Activated CD4-positive, alpha-beta T cell treated with anti-CD3 and anti-CD28 coated beads, Interleukin-2, amount 50 U/mL, for 4 hours (primary cell): ENCODE results near the gene AMTN.
"Not testable (repeated sequence)": the region's sequence is repeated elsewhere in the genome, so short reads cannot be mapped to it uniquely, and the experiment has no call there.

Source experiments
- DNase-seq, 2 experiments: peaks; one replicate each; pipeline ENCODE4 v3.0.0-alpha.2; 2020

AMTN gene

GRCh38 chr4:70518269-70518668 lies at the start of gene AMTN:
Gene AMTN (plus strand): TSS chr4:70518569. CDS start chr4:70518778, 209 bp downstream.
- no peak for DNase-seq

- no peak for DNase-seq
Measured at GRCh38 chr4:70471897-70472296, 46.5 kb upstream of the AMTN start, which contains the start of gene MUC7. Gene MUC7 (plus strand): TSS chr4:70472197. CDS start chr4:70474022, 1,825 bp downstream.

- no peak for DNase-seq
Measured at GRCh38 chr4:70473679-70474078, 44.7 kb upstream of the AMTN start.

GRCh38 chr4:70488748-70489147 lies 29.6 kb upstream of the AMTN start:
- no peak for DNase-seq

- no peak for DNase-seq
Measured at GRCh38 chr4:70496231-70496630, 22.1 kb upstream of the AMTN start.

GRCh38 chr4:70501838-70502237 lies 16.5 kb upstream of the AMTN start:
- not testable (repeated sequence) for DNase-seq

- DNase-seq = no peak
Measured at GRCh38 chr4:70504733-70505132, 13.6 kb upstream of the AMTN start.

GRCh38 chr4:70505151-70505748 lies 13.1 kb upstream of the AMTN start:
- peak; percentile 28 to 35 for DNase-seq

GRCh38 chr4:70508801-70509200 lies 9.6 kb upstream of the AMTN start:
- DNase-seq = no peak

- DNase-seq = no peak
Measured at GRCh38 chr4:70511365-70511764, 7.0 kb upstream of the AMTN start.

GRCh38 chr4:70515367-70516250 lies 2.8 kb upstream of the AMTN start:
- no peak for DNase-seq

- DNase-seq = no peak
Measured at GRCh38 chr4:70518716-70519115, 347 bp downstream of the AMTN start.

- DNase-seq = no peak
Measured at GRCh38 chr4:70522626-70523025, 4.3 kb downstream of the AMTN start.

GRCh38 chr4:70530997-70531396 lies 12.6 kb downstream of the AMTN start:
- DNase-seq = no peak

- no peak for DNase-seq
Measured at GRCh38 chr4:70531981-70532380, 13.6 kb downstream of the AMTN start.

GRCh38 chr4:70533211-70533610 lies 14.8 kb downstream of the AMTN start:
- DNase-seq = no peak

GRCh38 chr4:70533791-70534190 lies 15.4 kb downstream of the AMTN start:
- DNase-seq = no peak

GRCh38 chr4:70534886-70535285 lies 16.5 kb downstream of the AMTN start:
- DNase-seq = not testable (repeated sequence)

GRCh38 chr4:70538869-70539268 lies 20.5 kb downstream of the AMTN start:
- no peak for DNase-seq

- DNase-seq = no peak
Measured at GRCh38 chr4:70544279-70544868, 26.0 kb downstream of the AMTN start.

GRCh38 chr4:70556856-70557255 lies 38.5 kb downstream of the AMTN start:
- DNase-seq = no peak

- peak; percentile 4 to 7 for DNase-seq
Measured at GRCh38 chr4:70559211-70559830, 41.0 kb downstream of the AMTN start.

GRCh38 chr4:70559924-70560323 lies 41.6 kb downstream of the AMTN start:
- no peak for DNase-seq
